ENCODE results near the gene HSD3B1. TPM values are rescaled to one million over a fixed set of nuclear protein-coding genes. Genes with fewer than 3 reads are reported as not detected.
"Not testable (repeated sequence)": the region's sequence is repeated elsewhere in the genome, so short reads cannot be mapped to it uniquely, and the experiment has no call there.

The HSD3B1 gene
- total and polyA plus RNA-seq, 2 experiments from 2014 or later: 44.8 to 62.4 TPM

- no peak overlapping the region for H3K27ac ChIP-seq
These were observed 44.2 kb downstream of the HSD3B1 start for GRCh38 chr1:119551218-119551617.

GRCh38 chr1:119552656-119553055 is 45.6 kb downstream of the HSD3B1 start:
- H4K20me1 ChIP-seq (ENCODE audit: insufficient read depth, poor library complexity, severe bottlenecking); H2AFZ ChIP-seq; H3K9me3 ChIP-seq (ENCODE audit: low read depth); H3K36me3 ChIP-seq (replicated peaks; ENCODE audit: insufficient read depth, low read depth); H3K79me2 ChIP-seq; H3K9me2 ChIP-seq (replicated peaks; ENCODE audit: insufficient read depth); H3K27me3 ChIP-seq; H3K4me3 ChIP-seq; H3K4me2 ChIP-seq; DNase-seq (ENCODE audit: low spot score): not testable (repeated sequence)
- 94% methylated on average over 1 of the region's 1 CpG for WGBS (ENCODE audit: low lambda C conversion rate, missing lambda C conversion rate)
- Histone ChIP-seq H3K27ac (peak overlapping the region; percentile 84), H3K4me1 (ENCODE audit: insufficient read depth) (peaks cover 20% of the 10 kb centered on the region)

More at GRCh38 chr1:119551218-119551617, 44.2 kb downstream of the HSD3B1 start:
- TF ChIP-seq EZH2 (IDR thresholded peaks at IDR 0.05; ENCODE audit: borderline replicate concordance): no peak
- TF ChIP-seq CTCF (IDR thresholded peaks at IDR 0.05; ENCODE audit: poor library complexity): no peak
- no peak for TF ChIP-seq EZH2phosphoT487 (IDR thresholded peaks at IDR 0.05; ENCODE audit: low read depth, severe bottlenecking, unreplicated experiment)
- DNase-seq (ENCODE audit: low spot score): no peak
- Histone ChIP-seq H3K27me3 (no peaks in the 10 kb centered on the region), H3K9me2 (replicated peaks; ENCODE audit: insufficient read depth) (no peaks in the 10 kb centered on the region), H3K9me3 (ENCODE audit: low read depth) (no peaks in the 10 kb centered on the region), H3K36me3 (replicated peaks; ENCODE audit: insufficient read depth, low read depth) (no peaks in the 10 kb centered on the region), H3K79me2 (no peaks in the 10 kb centered on the region), H2AFZ (no peak overlapping the region), H3K4me3 (no peak overlapping the region), H4K20me1 (ENCODE audit: insufficient read depth, poor library complexity, severe bottlenecking) (no peaks in the 10 kb centered on the region), H3K4me2 (no peak overlapping the region), H3K4me1 (ENCODE audit: insufficient read depth) (peaks cover 20% of the 10 kb centered on the region)

GRCh38 chr1:119553302-119554071 is 46.5 kb downstream of the HSD3B1 start:
- not testable (repeated sequence) for H3K9me3 ChIP-seq (ENCODE audit: low read depth); H3K36me3 ChIP-seq (replicated peaks; ENCODE audit: insufficient read depth, low read depth); H3K79me2 ChIP-seq; H4K20me1 ChIP-seq (ENCODE audit: insufficient read depth, poor library complexity, severe bottlenecking); H3K9me2 ChIP-seq (replicated peaks; ENCODE audit: insufficient read depth); H3K27me3 ChIP-seq; H3K4me3 ChIP-seq; H2AFZ ChIP-seq
- WGBS (ENCODE audit: low lambda C conversion rate, missing lambda C conversion rate): 70% methylated on average over 1 of the region's 1 CpG
- DNase-seq (ENCODE audit: low spot score): peak; percentile 34
- H3K4me2 ChIP-seq: peak overlapping the region; percentile 51
- H3K4me1 ChIP-seq (ENCODE audit: insufficient read depth): peaks cover 20% of the 10 kb centered on the region
- H3K27ac ChIP-seq: peak overlapping the region; percentile 84

- Histone ChIP-seq H3K27ac (peak overlapping the region; percentile 84), H2AFZ (no peak overlapping the region), H3K27me3 (no peaks in the 10 kb centered on the region), H3K36me3 (replicated peaks; ENCODE audit: insufficient read depth, low read depth) (no peaks in the 10 kb centered on the region), H3K4me1 (ENCODE audit: insufficient read depth) (peaks cover 20% of the 10 kb centered on the region), H3K9me3 (ENCODE audit: low read depth) (no peaks in the 10 kb centered on the region), H3K4me3 (no peak overlapping the region), H3K9me2 (replicated peaks; ENCODE audit: insufficient read depth) (no peaks in the 10 kb centered on the region), H4K20me1 (ENCODE audit: insufficient read depth, poor library complexity, severe bottlenecking) (no peaks in the 10 kb centered on the region), H3K79me2 (no peaks in the 10 kb centered on the region), H3K4me2 (peak overlapping the region; percentile 51)
- TF ChIP-seq CTCF (IDR thresholded peaks at IDR 0.05; ENCODE audit: poor library complexity) (no peak), EZH2 (IDR thresholded peaks at IDR 0.05; ENCODE audit: borderline replicate concordance) (no peak), EZH2phosphoT487 (IDR thresholded peaks at IDR 0.05; ENCODE audit: low read depth, severe bottlenecking, unreplicated experiment) (no peak)
- peak; percentile 76 for DNase-seq (ENCODE audit: low spot score)
These were observed 47.2 kb downstream of the HSD3B1 start for GRCh38 chr1:119554183-119554582.

Data from hepatocyte (in vitro differentiated cells).